D721Med (cell line): ENCODE results near the gene MYH14.
"Not testable (repeated sequence)": the region's sequence is repeated elsewhere in the genome, so short reads cannot be mapped to it uniquely, and the experiment has no call there.

ENCODE experiments used
- DNase-seq: peaks from one replicate; pipeline ENCODE4 v3.0.0; 2011; ENCODE audit warnings: low spot score; ENCODE audit not compliant: insufficient read length
- FAIRE-seq: peaks from 2 replicates; lab custom pipeline; 2011; peaks lifted over from hg19 to GRCh38; lab: Jason Lieb, UNC
- TF ChIP-seq, protein P1 (sequence below): IDR thresholded peaks from 2 replicates; pipeline ENCODE4 v1.5.1; 2012; ENCODE audit warnings: mild to moderate bottlenecking, control low read depth; ENCODE audit not compliant: insufficient read depth; ENCODE audit errors: missing control alignments

The MYH14 gene

DNA sequence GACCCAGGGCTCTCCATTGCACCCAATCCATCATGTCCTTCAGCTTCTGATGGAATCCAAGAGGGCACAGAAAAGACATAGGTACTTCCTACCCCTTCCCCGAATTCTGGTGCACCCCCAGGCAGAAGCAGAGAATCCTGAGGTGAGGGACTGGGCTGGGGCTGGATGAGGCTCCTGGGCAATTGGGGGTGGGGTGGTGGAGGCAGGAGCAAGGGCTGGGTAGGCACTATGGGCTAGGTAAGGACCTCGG, 128.5 kb downstream of the MYH14 start:
- no peak for DNase-seq
- TF ChIP-seq, protein P1, sequence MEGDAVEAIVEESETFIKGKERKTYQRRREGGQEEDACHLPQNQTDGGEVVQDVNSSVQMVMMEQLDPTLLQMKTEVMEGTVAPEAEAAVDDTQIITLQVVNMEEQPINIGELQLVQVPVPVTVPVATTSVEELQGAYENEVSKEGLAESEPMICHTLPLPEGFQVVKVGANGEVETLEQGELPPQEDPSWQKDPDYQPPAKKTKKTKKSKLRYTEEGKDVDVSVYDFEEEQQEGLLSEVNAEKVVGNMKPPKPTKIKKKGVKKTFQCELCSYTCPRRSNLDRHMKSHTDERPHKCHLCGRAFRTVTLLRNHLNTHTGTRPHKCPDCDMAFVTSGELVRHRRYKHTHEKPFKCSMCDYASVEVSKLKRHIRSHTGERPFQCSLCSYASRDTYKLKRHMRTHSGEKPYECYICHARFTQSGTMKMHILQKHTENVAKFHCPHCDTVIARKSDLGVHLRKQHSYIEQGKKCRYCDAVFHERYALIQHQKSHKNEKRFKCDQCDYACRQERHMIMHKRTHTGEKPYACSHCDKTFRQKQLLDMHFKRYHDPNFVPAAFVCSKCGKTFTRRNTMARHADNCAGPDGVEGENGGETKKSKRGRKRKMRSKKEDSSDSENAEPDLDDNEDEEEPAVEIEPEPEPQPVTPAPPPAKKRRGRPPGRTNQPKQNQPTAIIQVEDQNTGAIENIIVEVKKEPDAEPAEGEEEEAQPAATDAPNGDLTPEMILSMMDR, result no peak
- no peak for FAIRE-seq

DNA sequence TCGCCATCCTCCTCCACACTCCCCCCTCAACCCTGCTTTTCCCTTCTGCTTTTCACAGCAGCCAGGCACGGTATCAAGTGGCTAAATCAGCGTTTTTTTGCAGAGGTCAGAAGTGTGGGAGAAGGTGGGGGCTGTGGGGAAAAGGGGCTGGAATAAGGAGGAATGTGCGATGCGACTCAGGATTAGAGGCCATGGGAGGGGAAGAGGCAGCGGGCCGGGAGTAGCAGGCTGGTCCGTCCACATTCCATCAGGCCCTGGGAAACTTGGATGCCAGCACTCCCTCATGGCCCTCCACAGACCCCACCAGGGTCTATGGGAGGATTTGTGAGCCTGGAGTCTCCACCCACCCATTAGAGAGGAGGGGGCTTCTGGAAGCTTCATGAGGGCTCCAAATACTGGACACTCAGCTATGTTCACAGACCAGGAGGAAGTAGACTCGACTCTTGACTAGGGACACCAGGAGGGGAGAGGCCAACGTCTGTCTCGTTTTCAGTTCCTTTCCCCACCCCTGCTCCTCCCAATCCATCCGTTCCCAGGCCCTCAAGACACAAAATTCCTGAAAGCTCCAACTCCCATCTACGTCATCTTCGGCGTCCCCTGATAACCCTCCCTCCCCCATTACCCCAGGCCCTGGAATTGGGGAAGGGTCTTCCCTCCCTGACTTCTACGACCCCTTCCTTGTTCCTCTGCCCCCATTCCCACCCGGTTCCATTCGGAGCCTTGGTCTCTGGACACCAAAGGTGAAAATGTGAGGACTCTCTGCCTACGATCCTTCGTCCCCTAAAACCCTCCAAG, 129.0 kb downstream of the MYH14 start:
- TF ChIP-seq, protein P1, result no peak
- no peak for DNase-seq
- no peak for FAIRE-seq

DNA sequence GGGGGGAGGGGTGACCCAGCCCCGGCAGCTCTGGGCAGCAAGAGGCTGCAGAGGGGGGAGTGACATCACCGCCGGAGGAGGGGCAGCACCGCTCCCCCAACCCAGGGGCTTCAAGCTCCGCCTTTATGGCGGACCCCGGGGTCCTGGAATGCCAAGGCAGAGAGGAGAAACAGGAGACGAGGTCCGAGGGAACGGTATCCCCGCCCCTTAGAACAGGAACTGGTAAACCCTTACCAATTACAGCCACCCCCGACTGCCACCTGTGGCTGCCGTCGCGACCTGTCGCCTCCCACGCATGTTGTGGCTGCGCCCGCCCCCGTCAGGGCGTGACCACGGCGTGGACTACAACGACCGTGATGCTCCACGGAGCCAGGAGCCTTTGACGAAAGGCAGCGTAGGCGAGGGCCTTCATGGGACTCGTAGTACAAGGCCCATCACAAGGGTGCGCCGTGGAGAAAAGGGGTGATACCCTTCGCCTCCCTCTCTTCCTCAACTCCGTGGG, 129.9 kb downstream of the MYH14 start:
- no peak for FAIRE-seq
- TF ChIP-seq, protein P1, result no peak
- DNase-seq, result peak; percentile 66

DNA sequence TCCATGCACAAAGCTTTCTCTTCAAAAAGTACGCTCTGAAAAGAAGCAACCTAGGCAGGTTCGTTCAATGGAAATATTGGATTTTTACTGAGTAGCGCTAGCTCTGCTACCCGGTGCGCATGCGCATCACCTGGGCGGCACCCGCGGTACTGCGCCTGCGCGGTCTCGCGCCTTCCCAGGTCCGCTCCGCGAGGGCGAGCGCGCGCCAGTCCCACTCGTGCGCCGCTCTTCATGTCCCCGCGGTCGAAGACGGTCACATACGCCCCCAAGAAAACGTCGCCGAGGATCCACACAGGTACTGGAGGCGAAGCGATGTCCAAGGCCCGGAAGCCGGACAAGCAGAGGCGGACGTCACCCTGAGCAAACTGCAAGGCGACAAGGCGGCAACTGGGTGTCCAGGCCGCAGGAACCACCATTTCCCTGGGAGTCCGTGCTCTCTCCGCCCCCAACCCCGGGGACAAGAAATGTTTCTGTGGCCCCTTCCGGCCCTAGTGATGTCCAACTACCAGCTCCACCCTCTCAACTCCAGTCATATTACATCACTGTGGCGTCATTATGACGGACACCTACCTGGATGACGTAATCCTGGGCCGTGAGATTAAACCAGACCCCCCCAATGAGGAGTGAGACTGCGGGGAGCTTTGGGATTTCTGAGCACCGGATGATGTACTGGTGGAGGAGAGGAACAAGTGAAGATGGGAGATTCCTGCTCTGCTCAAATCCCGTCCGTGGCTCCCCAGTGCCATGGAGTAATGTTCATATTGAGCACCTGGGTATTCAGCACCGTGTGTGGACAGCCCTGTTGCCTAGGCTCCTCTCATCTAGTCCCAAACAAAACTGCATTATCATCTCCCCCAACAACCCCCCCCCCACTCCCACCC, 130.6 kb downstream of the MYH14 start:
- DNase-seq (peak; percentile 94), FAIRE-seq (no peak)
- TF ChIP-seq, protein P1, result no peak

DNA sequence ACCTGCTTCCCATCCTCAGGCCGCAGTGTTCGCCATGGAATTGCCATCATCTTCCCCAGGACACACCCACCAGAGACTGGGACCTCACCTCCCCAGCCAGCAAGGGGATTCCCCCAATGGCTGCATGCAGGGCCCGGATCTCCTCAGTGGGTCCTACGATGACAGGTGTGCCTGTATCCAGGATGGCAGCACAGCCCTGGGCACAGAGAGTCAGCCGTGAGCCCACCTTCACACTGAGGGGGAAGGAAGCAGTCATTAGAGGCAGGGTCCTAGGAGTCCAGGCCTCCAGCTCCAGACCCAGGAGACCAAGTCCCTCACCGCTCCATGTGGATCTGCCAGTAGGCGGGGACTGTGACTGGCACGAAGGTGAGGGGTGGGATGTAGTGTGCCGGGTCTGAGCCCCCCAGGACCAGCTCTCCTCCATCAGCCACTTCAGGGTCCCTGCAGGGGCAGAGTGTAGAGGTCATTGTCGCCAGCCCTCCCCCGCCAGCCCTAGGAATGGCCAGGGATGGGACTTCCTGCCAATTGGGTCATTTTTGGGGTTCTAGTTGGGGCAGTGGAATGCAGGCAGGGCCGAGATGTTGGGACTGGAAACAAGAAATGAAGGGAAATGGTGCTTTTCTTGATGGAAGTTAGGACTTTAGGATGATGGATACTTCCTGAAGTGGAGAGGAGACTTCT, 131.5 kb downstream of the MYH14 start:
- TF ChIP-seq, protein P1, result no peak
- no peak for DNase-seq
- no peak for FAIRE-seq

DNA sequence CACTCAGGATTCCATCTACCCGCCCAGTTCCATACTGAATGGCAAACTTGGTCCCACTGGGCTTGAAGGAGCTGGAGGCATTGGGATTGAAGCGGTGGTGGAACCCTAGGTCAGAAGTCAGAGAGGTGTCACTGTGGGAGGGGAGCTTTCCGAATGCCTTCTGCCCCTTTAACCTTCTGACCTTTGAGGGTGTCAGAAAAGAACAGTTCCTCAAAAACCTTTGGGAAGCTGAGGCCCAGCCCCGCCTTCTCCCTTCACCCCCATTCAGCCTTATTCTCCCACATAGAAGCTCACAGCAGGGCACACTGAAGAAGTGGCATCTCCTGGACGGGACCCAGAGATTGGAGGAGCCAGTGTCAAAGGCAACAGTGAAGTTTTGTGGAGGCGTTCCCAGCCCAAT, 133.6 kb downstream of the MYH14 start:
- not testable (repeated sequence) for FAIRE-seq, DNase-seq

DNA sequence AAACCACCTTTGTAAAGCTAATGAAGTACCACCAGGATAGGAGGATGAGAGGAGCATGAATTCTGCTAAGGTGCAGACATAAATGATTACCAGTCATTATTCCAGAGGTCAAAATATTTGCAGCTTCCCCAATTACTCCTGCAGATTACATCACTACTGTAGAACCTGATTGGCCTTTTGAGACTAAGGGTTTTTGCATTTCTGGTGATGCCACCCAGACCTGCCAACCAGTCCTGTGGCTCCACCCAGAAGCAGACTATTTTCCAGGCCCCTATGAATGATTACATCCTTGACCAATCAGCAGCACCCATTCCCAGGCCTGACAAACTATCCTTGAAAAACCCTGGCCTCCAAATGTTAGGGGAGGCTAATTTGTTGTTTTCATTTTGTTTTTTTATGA, 136.9 kb downstream of the MYH14 start:
- DNase-seq, result no peak
- FAIRE-seq, result no peak
- TF ChIP-seq, protein P1, result no peak
